Superior temporal gyrus (tissue), 1 donor: ENCODE measurements around the gene HOXA9.

ENCODE experiments used
- DNase-seq: peaks from one replicate; pipeline ENCODE4 v3.0.0-alpha.2; 2016; ENCODE audit errors: extremely low spot score

Gene HOXA9

DNA sequence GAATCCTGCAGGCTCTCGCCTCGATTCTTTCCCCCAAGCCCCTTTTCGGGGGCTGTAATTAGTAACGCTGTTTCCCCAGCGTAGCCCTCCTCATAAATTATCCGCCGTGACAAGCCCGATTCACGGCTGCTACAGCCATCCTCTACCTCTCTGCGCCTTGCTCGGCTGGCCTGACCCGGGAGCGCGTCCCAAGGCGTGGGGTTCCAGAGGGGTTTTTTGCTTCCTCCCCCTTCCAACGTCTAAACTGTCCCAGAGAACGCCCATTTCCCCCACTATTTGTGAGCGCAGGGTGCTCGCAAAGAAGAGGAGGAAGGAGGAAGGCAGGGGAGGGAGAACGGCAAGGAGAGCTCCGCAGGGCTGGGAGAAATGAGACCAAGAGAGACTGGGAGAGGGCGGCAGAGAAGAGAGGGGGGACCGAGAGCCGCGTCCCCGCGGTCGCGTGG, 22.7 kb downstream of the HOXA9 start:
- no peak for DNase-seq

DNA sequence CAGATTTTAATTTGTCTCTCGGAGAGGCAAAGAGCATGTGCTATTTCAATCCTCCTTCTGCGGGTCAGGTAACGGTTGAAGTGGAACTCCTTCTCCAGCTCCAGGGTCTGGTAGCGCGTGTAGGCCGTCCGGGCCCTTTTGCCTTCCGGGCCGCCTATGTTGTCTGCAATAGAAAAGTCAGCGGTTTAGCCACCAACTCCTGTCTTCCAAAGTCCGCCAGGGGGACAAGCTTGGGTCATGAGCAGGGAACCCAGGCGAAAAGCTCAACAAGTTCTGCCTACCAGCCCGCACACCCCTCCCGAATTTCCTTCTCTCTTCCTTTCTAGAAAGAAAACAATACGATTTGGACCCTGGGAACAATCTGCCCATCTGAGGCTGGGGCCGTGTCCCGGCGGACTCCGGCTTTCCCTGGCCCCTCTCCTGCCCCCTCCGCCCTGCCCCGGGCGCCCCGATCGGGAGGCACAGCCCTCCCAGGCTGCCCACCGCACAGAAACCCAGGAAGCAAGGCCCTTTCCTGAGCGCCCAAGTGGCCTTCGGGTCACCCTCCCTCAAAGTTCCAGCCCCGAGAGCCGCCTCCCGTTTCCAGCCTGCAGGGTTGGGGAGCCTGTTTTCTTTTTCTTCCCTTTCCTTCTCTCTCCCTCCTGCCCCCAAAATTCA, 23.3 kb downstream of the HOXA9 start:
- no peak for DNase-seq

DNA sequence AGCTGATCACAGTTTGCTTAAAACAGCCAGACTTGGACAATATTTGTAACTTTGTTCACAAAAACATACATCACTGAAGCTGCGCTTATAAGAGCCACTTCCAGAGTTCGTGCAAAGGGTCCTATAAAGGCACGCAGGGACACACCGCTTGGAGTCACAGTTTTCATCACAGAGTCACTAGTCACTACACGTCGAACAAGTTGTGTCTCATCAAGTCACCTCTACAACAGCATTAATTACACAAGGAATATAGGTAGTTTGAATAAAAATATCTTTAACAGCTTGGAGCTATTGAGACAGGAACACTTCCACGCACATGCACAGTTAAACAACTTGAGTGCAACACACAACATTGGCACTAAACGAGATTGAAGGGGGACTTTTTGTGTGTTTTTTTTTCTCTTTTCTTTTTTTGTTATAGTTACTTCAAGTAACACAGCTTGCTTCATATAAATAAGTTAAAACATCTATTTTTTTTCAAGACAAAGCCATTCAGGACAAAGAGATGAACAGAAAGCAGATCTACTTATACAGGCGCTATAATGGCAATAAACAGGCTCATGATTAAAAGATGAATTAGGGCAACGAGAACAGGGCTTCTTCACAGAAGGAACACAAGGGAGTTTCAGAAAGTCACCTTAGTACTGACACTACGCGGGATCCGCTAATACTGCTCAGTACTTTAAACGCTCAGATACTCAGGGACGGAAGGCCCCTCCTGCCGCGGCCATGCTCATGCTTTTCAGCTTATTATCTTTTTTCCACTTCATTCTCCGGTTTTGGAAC, 24.0 kb downstream of the HOXA9 start:
- no peak for DNase-seq

DNA sequence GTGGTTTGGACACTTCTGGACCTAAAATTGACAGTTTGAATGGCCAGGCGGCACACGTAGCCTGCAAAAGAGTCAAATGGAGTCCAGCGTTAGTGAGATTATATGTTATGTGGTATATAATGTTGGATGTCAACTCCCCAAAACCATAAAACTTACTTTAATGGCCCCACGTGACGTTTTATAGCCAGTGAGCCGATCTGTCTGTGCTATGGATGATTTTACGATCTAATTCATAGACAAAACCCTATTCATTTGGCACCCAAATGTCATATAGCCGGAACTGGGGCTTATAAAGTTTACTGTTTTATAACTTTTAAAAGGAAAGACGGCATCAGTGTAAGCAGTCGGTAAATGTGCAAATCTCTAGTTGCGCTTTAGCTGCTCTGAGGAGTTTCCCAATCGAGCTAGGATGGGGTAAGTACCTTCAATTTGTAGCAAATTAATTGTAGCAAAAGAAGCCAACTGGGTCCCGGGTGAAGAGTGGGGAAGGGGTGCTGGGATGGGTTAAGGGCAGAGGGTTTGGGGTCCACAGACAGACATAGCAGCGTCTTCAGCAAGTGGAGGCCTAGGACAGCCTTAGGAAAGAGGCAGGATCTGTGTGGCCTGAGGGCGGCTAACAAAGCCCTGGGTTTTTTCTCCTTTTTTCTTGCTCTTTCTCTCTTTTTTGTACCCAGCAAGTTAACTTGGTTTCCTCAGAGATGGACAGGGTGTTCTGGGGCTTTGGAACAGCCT, 25.0 kb downstream of the HOXA9 start:
- no peak for DNase-seq

DNA sequence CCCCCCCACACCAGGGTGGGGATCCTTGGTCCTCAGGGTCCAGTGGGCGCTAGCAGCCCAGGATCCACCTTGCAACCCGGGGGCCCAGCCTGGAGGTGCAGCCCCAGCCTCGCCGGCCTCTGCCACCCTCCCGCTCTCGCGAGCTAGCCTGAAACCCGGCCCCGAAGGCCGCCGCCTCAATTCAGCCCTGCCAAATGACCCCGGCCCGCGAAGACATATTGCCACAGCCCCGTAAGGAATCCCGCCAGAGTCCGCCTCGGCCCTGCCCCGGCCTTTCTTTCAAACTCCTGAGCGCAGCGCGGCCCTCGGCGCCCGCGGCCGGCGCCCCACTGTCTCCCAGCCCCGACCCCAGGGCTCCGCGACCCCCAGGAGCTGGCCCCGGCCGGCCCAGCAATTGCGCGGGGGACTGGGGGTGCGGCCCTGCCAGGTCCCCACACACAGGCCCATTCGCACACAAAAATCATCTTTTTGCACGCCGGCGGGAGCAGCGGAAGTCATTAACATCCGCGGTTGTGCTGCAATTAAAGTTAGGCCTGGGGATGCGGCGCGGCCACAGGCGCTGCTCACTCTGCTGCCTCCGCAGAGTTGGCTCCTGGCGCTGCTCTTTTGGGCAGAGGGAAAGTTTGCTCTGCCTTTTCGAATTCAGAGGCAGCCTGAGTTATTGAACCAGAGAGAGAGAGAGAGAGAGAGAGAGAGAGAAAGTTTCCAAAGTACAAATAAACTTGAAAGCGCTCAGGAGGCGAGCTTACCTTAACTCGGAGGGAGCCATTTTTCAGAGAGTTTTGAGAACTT, 25.8 kb downstream of the HOXA9 start:
- DNase-seq, result no peak

DNA sequence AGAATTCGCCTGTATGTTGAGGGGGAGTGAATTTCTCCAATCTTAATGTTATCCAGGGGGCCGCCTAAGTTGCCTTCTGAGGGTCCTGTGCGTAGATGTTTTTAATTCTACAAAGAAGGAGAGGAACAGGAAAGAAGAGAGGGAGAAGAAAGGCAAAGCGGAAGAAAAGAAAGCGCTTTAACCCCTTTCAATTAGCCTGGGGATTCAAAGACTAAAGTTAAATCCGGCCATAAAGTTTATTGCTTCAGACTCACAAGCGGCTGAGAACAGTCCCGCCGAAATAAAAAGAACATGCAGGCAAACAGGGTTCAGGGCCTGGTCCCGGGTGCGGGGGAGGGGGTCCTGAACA, 26.4 kb downstream of the HOXA9 start:
- no peak for DNase-seq

DNA sequence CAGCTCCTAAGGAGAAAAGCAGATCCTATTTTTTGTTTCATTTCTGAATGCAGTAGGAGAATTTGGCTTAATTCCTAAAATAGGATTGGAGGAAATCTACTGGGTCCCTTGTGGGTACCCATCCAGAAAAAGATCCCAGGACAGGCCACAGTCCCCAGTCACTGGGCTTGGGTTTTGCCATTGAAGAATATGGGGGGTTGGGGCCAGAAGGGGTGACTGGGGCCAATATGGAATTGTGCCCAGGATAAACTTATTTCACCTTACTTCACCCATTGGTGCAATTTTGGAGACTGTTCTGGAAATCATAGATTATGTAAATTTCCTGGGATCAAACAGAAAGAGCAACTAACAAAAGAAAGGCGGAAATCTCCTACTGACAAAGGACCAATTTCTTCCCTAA, 26.9 kb downstream of the HOXA9 start:
- DNase-seq, result no peak

DNA sequence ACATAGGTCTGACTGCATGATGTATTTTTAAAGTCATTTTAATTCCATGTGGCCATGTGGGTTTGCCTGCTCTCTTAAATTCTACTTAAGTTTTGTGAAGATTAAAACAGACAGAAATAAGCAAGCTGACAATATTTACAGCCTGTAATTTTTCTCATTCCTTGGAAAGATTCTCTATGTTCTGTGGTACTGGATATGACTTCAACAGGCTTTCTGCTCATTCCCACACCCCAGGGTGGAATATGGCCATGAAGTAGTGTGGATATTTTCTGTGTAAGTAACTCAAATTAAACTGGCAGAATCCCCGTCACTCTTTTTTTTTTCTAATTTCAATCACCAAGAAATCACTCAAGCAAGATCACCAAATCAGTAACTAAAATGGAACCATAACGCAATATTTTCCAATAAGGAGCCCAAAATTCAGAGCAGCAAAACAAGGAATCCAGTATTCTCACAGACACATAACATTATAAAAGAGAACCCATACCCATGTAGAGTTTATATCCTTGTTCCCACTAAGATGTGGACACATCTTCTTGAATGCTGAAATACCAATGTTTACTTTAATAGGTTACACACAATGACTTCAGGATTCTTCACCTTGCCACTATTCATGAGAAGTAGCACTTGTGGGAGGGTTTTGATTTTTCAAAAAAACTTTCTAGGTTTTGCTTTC, 27.6 kb downstream of the HOXA9 start:
- DNase-seq, result no peak

DNA sequence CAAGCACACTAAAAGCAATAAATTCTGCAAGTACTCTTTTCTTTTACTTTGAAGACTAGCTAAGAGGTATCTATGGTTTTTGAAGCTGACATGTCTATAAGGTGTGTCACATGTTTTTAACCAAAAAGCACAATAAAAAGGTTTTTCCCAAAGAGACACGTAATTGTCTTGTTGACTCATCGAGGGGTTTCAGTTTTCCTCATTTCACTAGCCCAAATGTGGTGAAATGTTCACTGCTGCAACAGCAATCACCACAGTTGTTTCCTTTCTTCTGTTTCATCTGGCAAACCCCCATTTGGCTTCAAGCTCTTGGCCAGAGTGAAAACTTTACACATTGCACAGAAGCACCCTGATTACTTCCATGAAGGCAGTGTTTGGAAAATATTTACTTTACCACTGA, 30.9 kb downstream of the HOXA9 start:
- no peak for DNase-seq

DNA sequence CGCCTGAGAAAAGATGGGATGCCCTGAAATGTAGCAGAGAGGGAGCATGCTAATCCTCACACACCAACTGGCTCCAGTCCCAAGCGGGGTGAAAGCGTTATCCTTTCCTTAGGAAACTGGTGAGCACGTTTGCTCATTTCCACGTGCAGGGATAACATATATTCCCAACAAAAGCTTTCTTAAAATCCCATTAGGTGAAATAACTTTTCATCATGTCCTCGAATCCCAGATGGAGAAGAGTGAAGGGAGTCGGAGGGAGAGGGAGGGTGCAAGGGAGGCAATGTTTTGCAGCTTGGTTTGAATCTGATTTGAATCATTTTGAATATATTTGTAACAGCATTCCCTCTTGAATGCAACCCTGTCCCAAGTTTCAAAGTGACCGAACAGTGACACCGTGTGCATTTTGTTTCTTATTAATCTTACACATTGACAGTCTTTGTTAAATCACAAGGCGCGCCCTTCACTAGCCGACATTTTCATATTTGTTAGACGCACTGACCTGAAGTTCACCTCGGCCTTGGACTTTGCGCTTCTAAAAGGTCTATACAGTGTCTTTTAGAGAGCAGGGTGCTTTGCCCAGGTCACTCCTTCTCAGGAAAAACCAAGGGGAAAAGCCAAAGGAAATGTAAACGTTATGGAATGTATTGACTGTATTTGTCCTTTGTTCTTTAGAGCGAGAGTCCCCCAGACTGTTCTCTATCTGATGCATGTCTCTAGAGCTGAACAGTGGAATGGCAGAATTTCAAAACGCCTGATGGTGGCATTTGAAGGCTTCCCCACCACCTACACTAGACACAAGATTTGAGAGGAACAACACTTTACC, 31.7 kb downstream of the HOXA9 start:
- DNase-seq, result no peak

DNA sequence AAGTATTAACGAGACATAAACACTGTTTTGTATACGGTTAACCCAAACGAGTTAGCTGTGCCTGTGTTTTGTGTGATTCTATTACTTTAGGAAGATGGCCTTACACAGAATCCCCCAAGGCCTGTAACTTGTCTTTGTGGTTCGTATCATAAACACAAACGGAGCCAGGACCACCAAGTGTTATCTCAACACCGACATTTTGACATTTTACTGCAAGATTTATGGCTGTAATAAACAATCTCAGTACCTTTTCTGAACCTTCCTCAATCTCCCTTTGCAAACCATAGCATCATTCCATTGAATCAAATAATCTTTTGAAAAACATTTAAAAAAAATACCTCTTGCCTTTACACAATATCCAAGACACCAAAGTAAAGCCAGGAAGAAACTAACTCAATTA, 32.4 kb downstream of the HOXA9 start:
- DNase-seq, result no peak

DNA sequence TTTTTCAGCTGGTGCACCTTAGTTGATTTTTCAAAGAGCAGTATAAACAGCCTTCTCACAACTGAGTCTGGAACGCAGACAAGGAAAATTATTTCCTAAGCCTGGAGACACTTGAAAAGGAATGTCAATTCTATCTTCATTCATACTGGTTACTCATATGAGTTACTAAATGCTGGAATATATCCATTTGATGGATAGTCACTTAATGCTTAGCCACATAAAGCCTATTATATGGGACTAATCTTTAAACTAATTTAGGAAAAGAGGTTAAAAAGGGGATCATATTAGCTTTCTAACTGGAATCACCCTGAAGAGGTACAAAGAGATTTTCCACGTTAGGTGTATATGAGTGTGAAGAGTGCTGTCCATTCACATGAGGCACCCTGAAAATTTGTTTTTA, 33.1 kb downstream of the HOXA9 start:
- no peak for DNase-seq

DNA sequence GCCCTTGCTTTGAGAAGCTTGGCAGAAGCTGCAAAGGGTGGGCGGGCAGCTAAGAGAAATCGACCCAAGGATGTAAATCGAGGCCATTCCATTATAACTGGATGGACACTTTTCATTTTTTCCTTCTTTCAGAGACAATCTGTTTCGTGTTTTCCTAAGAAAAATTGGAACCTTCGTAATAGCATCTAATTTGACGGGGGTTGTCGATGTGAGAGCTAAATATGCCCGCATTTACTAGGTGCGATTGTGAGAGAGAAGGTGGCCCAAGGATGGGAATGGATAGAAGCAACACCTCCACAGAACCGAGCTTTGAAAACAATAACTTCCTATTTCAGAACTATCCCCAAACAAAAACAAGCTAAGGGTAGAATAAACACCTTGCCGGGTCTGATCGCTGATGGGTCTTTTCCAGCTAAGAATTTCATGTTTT, 33.9 kb downstream of the HOXA9 start:
- DNase-seq, result no peak

DNA sequence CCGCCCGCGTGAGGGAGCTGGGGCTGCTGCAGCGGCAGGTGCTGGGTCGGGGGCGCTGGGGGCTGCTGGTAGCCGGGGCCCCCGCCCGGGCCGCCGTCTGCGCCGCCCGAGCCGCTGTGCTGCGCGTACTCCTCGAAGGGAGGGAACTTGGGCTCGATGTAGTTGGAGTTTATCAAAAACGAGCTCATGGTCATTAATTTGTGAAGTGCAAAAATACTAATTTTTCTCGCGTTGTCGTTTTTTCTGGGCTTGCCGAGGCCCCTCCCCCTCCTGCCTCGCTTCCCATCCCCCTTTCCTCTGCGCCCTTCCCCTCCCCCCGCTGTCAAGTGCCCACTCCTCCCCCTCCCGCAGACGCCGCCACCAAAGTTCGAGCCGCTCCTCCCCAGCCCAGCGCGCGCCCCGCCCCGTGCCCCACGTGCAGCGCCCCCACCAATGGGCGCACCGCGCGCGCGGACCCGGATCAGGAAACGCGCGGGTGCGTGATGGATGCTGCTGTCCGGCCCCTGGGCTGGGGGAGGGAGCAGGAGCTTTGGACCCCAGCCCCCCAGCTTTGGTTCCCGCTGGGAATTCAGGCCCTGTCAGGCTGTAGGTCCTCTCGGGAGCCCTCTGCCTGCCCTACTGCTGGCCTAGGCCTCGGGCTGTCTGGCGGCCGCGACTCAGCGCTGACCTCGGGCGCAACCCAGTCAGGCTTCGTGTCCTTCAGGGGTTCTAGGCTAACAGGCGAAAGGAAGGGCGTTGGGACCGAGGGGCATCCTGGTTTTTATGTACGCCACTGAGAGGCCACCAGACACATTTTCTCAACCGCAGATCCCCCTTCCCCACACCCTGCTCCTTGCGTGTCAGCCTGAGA, 34.6 kb downstream of the HOXA9 start, which contains the start of gene HOXA4:
Gene HOXA4, minus strand, starts transcription at position 218 of the 850 bp plus-strand sequence. Its CDS starts 24 bp downstream, at position 194.
- no peak for DNase-seq

DNA sequence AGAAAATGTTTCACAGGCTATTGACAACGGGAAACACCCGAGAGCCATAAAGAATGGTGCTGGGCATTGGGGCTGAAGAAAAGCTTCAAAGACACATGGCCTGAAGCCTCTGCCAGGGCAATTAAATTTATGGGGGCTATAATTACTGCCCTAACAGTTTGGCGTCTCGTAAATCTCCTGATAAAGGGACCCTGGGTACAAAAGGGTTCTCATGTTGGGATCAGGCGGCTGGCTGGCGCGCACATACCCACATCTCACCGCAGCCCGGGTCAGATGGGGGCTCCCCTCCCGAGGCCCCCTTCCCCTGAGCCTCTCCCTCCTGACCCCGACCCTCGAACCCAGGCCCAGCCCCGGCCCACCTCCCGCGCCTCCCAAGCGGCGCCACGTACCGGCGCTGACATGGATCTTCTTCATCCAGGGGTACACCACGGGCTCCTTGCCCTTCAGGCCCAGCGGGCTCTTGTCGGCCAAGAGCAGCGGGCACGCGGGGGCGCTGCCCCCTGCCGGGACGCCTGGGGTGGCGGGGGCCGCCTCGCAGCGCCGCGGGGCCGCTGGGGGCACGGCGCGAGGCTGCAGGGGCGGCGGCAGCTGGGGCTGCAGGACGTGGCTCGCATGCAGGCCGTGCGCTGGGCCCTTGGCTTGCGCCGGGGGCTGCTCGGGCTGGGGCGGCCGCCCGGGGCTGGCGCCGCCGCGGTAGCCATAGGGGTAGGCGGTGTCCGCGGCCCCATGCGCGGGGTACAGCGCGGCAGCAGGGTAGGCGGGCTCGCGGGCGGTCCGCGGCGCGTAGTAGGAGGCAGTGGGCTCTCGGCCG, 35.4 kb downstream of the HOXA9 start:
- DNase-seq, result no peak

DNA sequence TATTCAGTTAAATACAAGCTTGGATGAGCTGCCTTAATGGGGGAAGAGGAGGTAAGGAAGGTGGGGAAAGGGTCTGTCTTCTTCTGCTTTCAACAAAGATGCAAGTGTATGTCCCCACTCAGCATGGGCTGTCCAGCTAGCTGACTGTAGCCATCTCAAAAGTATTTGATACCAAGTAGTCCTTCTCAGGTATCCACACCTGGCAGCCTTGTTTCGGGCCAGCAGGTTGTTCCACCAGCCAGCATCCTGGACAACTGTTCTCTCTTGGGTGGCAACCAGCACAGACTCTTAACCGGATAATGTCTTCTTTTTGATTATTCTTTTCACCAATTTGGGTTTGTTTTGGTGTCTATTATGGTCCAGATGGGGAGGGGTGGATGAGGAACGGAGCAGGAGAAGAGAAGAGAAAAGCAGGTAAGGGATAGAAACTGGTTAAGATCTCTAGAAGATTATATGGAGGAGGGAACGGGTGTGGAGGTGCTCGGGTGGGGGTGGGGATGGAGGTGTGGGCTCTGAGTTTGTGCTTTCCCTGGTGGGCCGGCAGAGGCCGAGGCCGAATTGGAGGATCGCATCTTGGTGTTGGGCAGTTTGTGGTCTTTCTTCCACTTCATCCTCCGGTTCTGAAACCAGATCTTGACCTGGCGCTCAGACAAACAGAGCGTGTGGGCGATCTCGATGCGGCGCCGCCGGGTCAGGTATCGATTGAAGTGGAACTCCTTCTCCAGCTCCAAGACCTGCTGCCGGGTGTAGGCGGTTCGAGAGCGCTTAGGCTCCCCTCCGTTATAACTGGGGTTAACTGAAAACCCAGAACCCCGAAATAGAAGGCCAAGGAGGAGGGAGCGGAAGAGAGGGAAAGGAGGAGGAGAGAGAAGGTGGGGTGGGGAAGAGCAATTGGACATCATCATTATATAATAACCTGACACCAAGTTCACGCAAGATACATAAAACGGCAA, 36.3 kb downstream of the HOXA9 start:
- no peak for DNase-seq

DNA sequence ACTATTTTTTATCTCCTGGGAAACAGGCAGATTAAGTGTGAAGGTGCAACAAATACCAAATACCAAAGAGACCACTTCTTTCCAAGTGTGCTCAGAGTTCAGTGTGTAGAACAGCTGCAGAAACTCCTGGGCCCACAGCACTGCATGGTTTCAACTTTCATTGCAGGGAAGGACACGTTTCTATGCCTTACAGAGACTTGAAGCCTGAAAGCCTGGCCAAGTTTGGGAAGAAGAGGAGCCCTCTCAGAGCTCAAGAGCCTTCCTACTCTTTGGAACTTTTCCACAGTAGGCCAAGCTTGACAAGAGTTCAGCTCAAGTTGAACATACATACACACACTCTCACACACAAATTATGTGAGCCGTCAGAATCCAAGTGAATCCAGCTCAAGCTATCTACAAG, 37.3 kb downstream of the HOXA9 start:
- no peak for DNase-seq
